ENCODE measurements around the gene DMAP1.

Gene DMAP1

DNA sequence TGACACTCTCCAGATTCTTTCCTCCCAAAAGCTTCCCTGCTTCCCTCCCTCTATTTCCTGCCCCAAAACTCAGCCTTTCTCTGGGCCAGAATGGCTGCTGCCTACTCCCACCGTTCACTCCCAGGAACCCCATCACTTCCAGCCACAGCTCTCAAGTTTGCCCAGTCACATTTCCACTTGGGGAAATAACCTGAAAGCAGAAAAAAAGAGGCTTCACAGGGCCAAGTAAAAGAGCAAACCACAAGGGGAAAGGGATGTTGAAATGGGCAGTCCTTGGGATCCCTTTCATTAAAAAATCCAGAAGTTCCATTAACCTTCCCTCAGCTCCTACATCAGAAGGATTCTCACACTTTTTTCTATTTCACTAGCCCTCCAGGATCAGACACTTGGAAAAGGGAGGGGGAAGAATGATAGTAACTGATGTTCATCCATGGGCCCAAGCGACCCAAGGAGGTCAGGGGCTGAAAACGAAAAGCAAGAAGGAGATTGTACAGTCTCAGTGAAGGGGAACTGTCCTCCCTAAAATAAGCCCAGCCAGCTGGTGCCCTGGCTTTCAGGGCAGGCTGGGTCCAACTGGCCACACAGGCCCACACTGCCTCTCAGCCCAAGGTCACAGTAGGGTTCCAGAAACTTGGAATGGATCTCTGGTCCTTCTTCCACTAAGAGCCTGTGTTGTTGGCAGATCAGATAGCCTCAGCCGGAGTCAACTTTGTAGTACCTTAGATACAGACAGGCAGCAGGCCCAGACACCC is 49.7 kb downstream of the DMAP1 start:
- no peak for TF ChIP-seq Cebpa-rat (IDR thresholded peaks at IDR 0.05)
- Histone ChIP-seq H3K4me1 (peaks cover 0 to 80% (median 10%) of the 10 kb centered on the region in 10 experiments; a peak in 11 of 20 replicates), H3K27me3 (no peaks in the 10 kb centered on the region), H3K36me3 (peaks cover 0 to 48% (median 23%) of the 10 kb centered on the region in 11 experiments; a peak in 11 of 22 replicates), H3K4me3 (no peak overlapping the region), H3K9ac (peak overlapping the region in 3 of 11 experiments; percentile 64 to 72 (median 71); a peak in 6 of 22 replicates), H4K20me1 (peaks cover 0 to 26% (median 0%) of the 10 kb centered on the region in 11 experiments; a peak in 6 of 22 replicates), H3K27ac (peak overlapping the region in 4 of 11 experiments; percentile 44 to 91 (median 82); a peak in 9 of 22 replicates), H3K9me3 (replicated peaks in 1 of 11) (no peaks in the 10 kb centered on the region), H3K4me2 (peak overlapping the region in 5 of 11 experiments; percentile 22 to 91 (median 70); a peak in 9 of 22 replicates)

DNA sequence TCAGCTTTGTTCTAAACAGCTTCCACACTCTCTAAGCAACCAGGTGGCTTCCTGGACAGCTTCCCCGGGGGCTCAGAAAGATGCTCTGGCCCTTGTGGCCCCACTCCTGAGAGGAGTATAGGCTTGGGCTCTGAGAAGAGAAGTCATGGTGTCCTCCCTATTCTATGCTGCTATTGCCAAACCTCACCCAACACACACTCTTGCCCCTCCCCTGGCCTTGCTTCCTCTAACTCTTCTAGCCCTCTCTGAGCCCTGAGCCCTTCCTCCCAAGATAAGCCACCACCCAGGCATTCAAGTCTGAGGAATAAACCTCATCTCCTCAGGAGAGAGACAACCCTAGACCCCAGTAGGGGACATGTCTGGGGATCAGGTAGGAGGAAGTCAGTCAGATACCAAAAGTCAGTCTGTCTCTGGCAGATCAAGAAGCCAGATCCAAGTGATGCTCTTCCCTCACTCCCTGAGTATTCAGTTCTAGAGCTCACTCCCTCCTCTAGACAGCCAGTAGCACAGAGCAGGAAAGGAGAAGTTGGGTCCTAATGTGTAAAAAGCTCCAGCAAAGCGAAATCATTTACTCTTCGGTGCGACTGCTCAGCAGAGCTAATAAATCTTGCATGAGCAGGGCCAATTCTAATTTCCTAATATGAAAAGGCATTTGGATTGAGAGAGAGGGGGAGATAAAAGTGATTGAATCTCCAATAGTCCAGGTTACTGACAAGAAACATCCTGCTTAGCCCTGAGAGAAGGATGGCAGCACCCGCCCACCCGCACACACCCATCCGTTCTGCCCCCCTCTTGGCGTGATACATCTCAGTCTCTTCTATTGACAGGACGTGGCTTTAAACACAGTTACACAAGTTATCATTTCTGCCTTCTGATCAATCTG is 50.5 kb downstream of the DMAP1 start:
- no peak for TF ChIP-seq Cebpa-rat (IDR thresholded peaks at IDR 0.05)
- no peak overlapping the region for H3K4me3 ChIP-seq

DNA sequence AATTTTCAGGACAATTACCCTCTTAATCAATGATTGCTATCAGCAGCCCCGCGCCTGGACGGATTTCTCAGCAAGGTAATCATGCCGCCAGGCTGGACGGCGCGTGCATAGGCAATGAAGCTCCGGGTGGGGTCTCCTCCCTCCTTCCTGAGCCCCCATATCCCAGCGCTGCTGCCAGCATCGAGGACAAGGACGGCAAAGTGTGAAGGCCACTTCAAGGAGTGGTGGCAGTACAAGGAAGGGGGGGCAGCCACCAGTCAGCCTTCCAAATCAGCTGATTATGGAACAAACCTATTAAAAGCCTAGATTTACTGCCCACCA is 51.1 kb downstream of the DMAP1 start:
- peaks cover 0 to 29% (median 0%) of the 10 kb centered on the region in 11 experiments; a peak in 5 of 22 replicates for H4K20me1 ChIP-seq
- peak overlapping the region in 2 of 11 experiments; percentile 64 to 72; a peak in 4 of 22 replicates for H3K9ac ChIP-seq
- peak overlapping the region in 4 of 11 experiments; percentile 33 to 91 (median 82); a peak in 8 of 22 replicates for H3K27ac ChIP-seq
- peaks cover 0 to 94% (median 10%) of the 10 kb centered on the region in 10 experiments; a peak in 10 of 20 replicates for H3K4me1 ChIP-seq
- H3K4me3 ChIP-seq, result no peak overlapping the region
- no peaks in the 10 kb centered on the region for H3K9me3 ChIP-seq (replicated peaks in 1 of 11)
- no peak for TF ChIP-seq Cebpa-rat (IDR thresholded peaks at IDR 0.05)
- H3K27me3 ChIP-seq, result no peaks in the 10 kb centered on the region
- H3K4me2 ChIP-seq, result peak overlapping the region in 3 of 11 experiments; percentile 70 to 91 (median 85); a peak in 6 of 22 replicates
- peaks cover 0 to 48% (median 32%) of the 10 kb centered on the region in 11 experiments; a peak in 11 of 22 replicates for H3K36me3 ChIP-seq

More for the DNA sequence above, 50.5 kb downstream of the DMAP1 start:
- peak overlapping the region in 5 of 11 experiments; percentile 17 to 91 (median 78); a peak in 9 of 22 replicates for H3K27ac ChIP-seq
- no peaks in the 10 kb centered on the region for H3K9me3 ChIP-seq (replicated peaks in 1 of 11)
- H3K4me1 ChIP-seq, result peaks cover 0 to 88% (median 10%) of the 10 kb centered on the region in 10 experiments; a peak in 10 of 20 replicates
- H3K4me2 ChIP-seq, result peak overlapping the region in 5 of 11 experiments; percentile 22 to 91 (median 70); a peak in 9 of 22 replicates
- peak overlapping the region in 3 of 11 experiments; percentile 64 to 72 (median 71); a peak in 7 of 22 replicates for H3K9ac ChIP-seq
- H4K20me1 ChIP-seq, result peaks cover 0 to 26% (median 0%) of the 10 kb centered on the region in 11 experiments; a peak in 5 of 22 replicates
- H3K27me3 ChIP-seq, result no peaks in the 10 kb centered on the region
- H3K36me3 ChIP-seq, result peaks cover 0 to 47% (median 26%) of the 10 kb centered on the region in 11 experiments; a peak in 11 of 22 replicates

DNA sequence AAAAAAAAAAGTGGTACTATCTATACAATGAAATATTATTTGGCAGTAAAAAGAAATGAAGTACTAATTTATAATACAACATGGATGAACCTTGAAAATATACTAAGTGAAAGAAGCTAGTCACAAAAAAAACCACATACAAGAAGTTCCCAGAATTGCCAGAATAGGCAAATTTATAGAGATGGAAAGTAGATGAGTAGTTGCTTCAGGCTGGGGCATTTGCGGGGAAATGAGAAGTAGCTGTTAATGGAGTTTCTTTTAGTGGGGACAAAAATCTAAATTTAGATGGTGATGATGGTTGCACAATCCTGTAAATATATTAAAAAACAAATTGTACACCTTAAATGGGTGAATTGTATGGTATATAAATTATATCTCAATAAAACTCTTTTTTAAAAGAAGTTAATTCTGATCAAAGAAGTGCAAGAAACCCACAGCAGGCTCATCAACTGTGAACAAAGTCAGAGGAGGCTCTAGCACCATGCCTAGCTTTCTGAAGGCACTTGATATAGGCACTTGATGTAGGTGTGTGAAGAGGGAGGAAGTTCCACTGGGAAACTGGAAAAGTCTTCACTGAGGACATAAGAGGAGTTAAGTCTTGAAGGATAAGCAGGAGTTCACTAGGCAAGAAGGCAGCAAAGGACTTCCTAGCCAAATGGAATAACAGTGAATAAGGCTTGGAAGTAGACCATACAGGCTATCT is 52.5 kb downstream of the DMAP1 start:
- no peak overlapping the region for H3K4me3 ChIP-seq
- no peaks in the 10 kb centered on the region for H3K27me3 ChIP-seq
- no peak for TF ChIP-seq Cebpa-rat (IDR thresholded peaks at IDR 0.05)
- peak overlapping the region in 3 of 11 experiments; percentile 64 to 72 (median 66); a peak in 5 of 22 replicates for H3K9ac ChIP-seq
- peaks cover 0 to 35% (median 0%) of the 10 kb centered on the region in 11 experiments; a peak in 7 of 22 replicates for H4K20me1 ChIP-seq
- no peaks in the 10 kb centered on the region for H3K9me3 ChIP-seq (replicated peaks in 1 of 11)
- peaks cover 0 to 100% (median 10%) of the 10 kb centered on the region in 10 experiments; a peak in 10 of 20 replicates for H3K4me1 ChIP-seq
- peaks cover 0 to 61% (median 29%) of the 10 kb centered on the region in 11 experiments; a peak in 12 of 22 replicates for H3K36me3 ChIP-seq
- peak overlapping the region in 4 of 11 experiments; percentile 17 to 91 (median 78); a peak in 7 of 22 replicates for H3K4me2 ChIP-seq
- peak overlapping the region in 4 of 11 experiments; percentile 45 to 91 (median 82); a peak in 8 of 22 replicates for H3K27ac ChIP-seq

DNA sequence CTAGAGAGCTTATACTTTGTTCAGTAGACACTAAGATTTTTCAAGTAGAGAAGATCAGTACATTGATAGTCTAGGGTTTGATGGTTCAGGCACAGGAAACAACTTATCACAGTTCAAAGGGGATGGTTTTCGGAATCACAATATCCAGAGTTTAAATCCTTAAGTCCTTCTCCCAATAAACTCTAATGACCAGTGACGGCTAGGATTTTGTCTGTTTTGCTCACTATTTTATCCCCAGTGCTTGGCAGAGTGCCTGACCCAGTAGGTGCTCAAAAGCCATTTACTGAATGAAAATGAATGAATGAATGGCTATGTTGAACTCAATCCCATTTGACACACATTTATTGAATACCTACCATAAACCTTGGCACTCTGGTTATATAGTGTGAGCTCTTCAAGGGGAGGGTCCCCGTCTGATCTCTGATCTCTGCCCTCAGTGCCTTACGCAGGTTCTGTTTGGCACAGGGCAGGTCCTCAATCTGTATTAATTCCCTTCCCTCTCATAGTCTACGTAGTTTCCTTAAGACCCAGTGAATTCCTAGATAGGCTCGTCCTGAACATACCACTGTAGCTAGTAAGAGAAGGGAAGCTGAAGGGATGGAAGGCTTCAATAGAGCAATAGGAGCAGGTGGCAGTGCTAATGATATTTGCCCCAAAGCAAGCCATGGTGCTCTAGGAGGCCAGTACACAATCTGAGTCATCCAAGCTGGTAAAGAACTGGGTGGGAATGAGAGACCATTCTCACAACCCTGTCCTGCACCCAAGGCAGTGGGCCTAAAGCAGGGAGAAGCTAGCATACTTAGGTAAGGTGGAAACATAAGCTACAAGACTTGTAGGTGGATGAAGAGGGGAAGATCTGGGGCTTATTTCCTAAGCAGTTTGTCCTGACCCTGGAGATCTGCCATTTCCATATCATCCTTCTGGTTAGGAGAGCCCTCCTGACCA is 53.4 kb downstream of the DMAP1 start:
- TF ChIP-seq Cebpa-rat (IDR thresholded peaks at IDR 0.05), result no peak
- Histone ChIP-seq H3K27ac (peak overlapping the region in 4 of 11 experiments; percentile 45 to 91 (median 82); a peak in 7 of 22 replicates), H3K4me1 (peaks cover 0 to 96% (median 10%) of the 10 kb centered on the region in 10 experiments; a peak in 10 of 20 replicates), H3K4me3 (no peak overlapping the region), H3K9ac (peak overlapping the region in 3 of 11 experiments; percentile 58 to 68 (median 64); a peak in 5 of 22 replicates), H3K27me3 (no peaks in the 10 kb centered on the region), H4K20me1 (peaks cover 0 to 35% (median 0%) of the 10 kb centered on the region in 11 experiments; a peak in 6 of 22 replicates), H3K9me3 (replicated peaks in 1 of 11) (no peaks in the 10 kb centered on the region), H3K36me3 (peaks cover 0 to 62% (median 31%) of the 10 kb centered on the region in 11 experiments; a peak in 13 of 22 replicates), H3K4me2 (peak overlapping the region in 4 of 11 experiments; percentile 17 to 91 (median 78); a peak in 7 of 22 replicates)

DNA sequence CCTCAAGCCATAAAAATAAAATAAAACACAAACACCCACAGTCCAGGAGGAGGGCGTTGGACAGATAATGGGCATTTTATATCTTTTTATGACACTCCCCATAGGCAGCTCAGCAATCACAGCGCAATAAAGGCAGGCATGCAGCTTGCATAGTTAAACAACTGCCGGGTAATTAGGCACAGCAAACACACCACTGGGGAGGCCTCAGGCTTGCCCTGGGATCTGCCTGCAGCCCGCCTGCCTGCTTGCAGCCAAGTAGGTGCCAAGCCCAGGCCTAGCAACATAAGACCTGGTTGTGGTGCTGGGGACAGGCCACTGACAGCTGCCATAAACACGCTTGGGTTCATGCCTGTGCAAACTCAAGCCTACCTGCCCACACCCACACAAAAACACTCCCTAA is 54.2 kb downstream of the DMAP1 start:
- peaks cover 0 to 31% (median 0%) of the 10 kb centered on the region in 11 experiments; a peak in 6 of 22 replicates for H4K20me1 ChIP-seq
- no peaks in the 10 kb centered on the region for H3K27me3 ChIP-seq
- peaks cover 0 to 65% (median 31%) of the 10 kb centered on the region in 11 experiments; a peak in 13 of 22 replicates for H3K36me3 ChIP-seq
- H3K4me1 ChIP-seq, result peaks cover 0 to 88% (median 9%) of the 10 kb centered on the region in 10 experiments; a peak in 10 of 20 replicates
- no peak for TF ChIP-seq Cebpa-rat (IDR thresholded peaks at IDR 0.05)
- peak overlapping the region in 3 of 11 experiments; percentile 78 to 91 (median 87); a peak in 5 of 22 replicates for H3K27ac ChIP-seq
- no peak overlapping the region for H3K4me3 ChIP-seq
- peak overlapping the region in 3 of 11 experiments; percentile 70 to 91 (median 85); a peak in 4 of 22 replicates for H3K4me2 ChIP-seq
- H3K9me3 ChIP-seq (replicated peaks in 1 of 11), result no peaks in the 10 kb centered on the region
- H3K9ac ChIP-seq, result no peak overlapping the region

DNA sequence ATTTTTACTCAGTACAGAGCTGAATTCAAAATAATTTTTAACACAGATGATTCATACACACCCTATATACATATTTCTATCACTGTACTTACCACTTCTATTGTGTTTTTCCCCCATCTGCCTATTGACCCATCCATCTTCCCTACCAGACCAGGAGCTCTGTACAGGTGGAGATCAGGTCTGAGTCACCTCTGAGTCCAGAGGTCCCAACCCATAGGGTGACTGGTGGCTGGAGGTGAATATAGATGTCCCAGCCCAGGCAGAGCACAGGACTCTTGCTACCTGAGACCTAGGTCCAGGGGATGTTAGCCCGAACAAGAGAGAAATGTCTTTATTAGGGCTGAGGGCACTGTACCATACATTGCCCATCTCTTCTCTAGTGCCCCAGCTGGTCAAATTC is 54.8 kb downstream of the DMAP1 start:
- H3K4me2 ChIP-seq, result peak overlapping the region in 2 of 11 experiments; percentile 85 to 91; a peak in 4 of 22 replicates

More for the DNA sequence above, 54.8 kb downstream of the DMAP1 start:
- Histone ChIP-seq H3K36me3 (peaks cover 0 to 60% (median 28%) of the 10 kb centered on the region in 11 experiments; a peak in 14 of 22 replicates), H3K27ac (0 out of 22 replicates have a peak overlapping the region, but pooled peaks of 1 of the 11 experiments have one; percentile 9), H4K20me1 (peaks cover 0 to 25% (median 0%) of the 10 kb centered on the region in 11 experiments; a peak in 6 of 22 replicates), H3K9me3 (replicated peaks in 1 of 11) (no peaks in the 10 kb centered on the region), H3K4me3 (no peak overlapping the region), H3K4me1 (peaks cover 0 to 83% (median 6%) of the 10 kb centered on the region in 10 experiments; a peak in 10 of 20 replicates), H3K27me3 (no peaks in the 10 kb centered on the region), H3K9ac (no peak overlapping the region)
- TF ChIP-seq Cebpa-rat (IDR thresholded peaks at IDR 0.05), result no peak
